ENCODE results near the gene PNPLA1. TPM values are rescaled to one million over a fixed set of nuclear protein-coding genes. Genes with fewer than 3 reads are reported as not detected.

Gene PNPLA1
- total RNA-seq, 1 donor from 2014 or later = 0.26 TPM

- H3K36me3 ChIP-seq (ENCODE audit: control insufficient read depth, insufficient read depth, low read length) = no peaks in the 10 kb centered on the region
Observed at GRCh38 chr6:36266913-36267644, 2.8 kb upstream of the PNPLA1 start.

GRCh38 chr6:36267731-36268477 lies 2.0 kb upstream of the PNPLA1 start:
- Histone ChIP-seq H3K27me3 (ENCODE audit: control insufficient read depth, insufficient read depth, low read length) (no peaks in the 10 kb centered on the region), H3K4me3 (ENCODE audit: low read depth, low read length) (no peak overlapping the region), H3K36me3 (ENCODE audit: control insufficient read depth, insufficient read depth, low read length) (no peaks in the 10 kb centered on the region)
- TF ChIP-seq CTCF (IDR thresholded peaks at IDR 0.05; ENCODE audit: insufficient read depth, low read length, severe bottlenecking) = no peak
- DNase-seq (ENCODE audit: low read depth) = peak; percentile 33
- FAIRE-seq = no peak

More at GRCh38 chr6:36266913-36267644, 2.8 kb upstream of the PNPLA1 start:
- TF ChIP-seq CTCF (IDR thresholded peaks at IDR 0.05; ENCODE audit: insufficient read depth, low read length, severe bottlenecking) = no peak
- no peaks in the 10 kb centered on the region for H3K27me3 ChIP-seq (ENCODE audit: control insufficient read depth, insufficient read depth, low read length)
- FAIRE-seq (peak; percentile 40), DNase-seq (ENCODE audit: low read depth) (peak; percentile 58)
- H3K4me3 ChIP-seq (ENCODE audit: low read depth, low read length) = no peak overlapping the region

- Histone ChIP-seq H3K27me3 (ENCODE audit: control insufficient read depth, insufficient read depth, low read length) (no peaks in the 10 kb centered on the region), H3K36me3 (ENCODE audit: control insufficient read depth, insufficient read depth, low read length) (no peaks in the 10 kb centered on the region), H3K4me3 (ENCODE audit: low read depth, low read length) (no peak overlapping the region)
- TF ChIP-seq CTCF (IDR thresholded peaks at IDR 0.05; ENCODE audit: insufficient read depth, low read length, severe bottlenecking) = no peak
- FAIRE-seq (no peak), DNase-seq (ENCODE audit: low read depth) (no peak)
Observed at GRCh38 chr6:36268478-36269275, 1.2 kb upstream of the PNPLA1 start.

- DNase-seq (ENCODE audit: low read depth) (no peak), FAIRE-seq (no peak)
- Histone ChIP-seq H3K4me3 (ENCODE audit: low read depth, low read length) (no peak overlapping the region), H3K36me3 (ENCODE audit: control insufficient read depth, insufficient read depth, low read length) (no peaks in the 10 kb centered on the region), H3K27me3 (ENCODE audit: control insufficient read depth, insufficient read depth, low read length) (no peaks in the 10 kb centered on the region)
- TF ChIP-seq CTCF (IDR thresholded peaks at IDR 0.05; ENCODE audit: insufficient read depth, low read length, severe bottlenecking) = no peak
Observed at GRCh38 chr6:36272234-36272633, 2.4 kb downstream of the PNPLA1 start.

GRCh38 chr6:36273067-36273466 lies 3.2 kb downstream of the PNPLA1 start:
- DNase-seq (ENCODE audit: low read depth) = no peak
- TF ChIP-seq CTCF (IDR thresholded peaks at IDR 0.05; ENCODE audit: insufficient read depth, low read length, severe bottlenecking) = no peak
- FAIRE-seq = no peak

More at GRCh38 chr6:36273067-36273466, 3.2 kb downstream of the PNPLA1 start:
- Histone ChIP-seq H3K4me3 (ENCODE audit: low read depth, low read length) (no peak overlapping the region), H3K27me3 (ENCODE audit: control insufficient read depth, insufficient read depth, low read length) (no peaks in the 10 kb centered on the region), H3K36me3 (ENCODE audit: control insufficient read depth, insufficient read depth, low read length) (no peaks in the 10 kb centered on the region)
